ENCODE measurements around the gene CYP2D6. TPM values are rescaled to one million over a fixed set of nuclear protein-coding genes. Genes with fewer than 3 reads are reported as not detected.
"Not testable (repeated sequence)": the region's sequence is repeated elsewhere in the genome, so short reads cannot be mapped to it uniquely, and the experiment has no call there.

Gene CYP2D6
- total RNA-seq, 2 experiments from 2014 or later, result 7.4 to 7.5 TPM

DNA sequence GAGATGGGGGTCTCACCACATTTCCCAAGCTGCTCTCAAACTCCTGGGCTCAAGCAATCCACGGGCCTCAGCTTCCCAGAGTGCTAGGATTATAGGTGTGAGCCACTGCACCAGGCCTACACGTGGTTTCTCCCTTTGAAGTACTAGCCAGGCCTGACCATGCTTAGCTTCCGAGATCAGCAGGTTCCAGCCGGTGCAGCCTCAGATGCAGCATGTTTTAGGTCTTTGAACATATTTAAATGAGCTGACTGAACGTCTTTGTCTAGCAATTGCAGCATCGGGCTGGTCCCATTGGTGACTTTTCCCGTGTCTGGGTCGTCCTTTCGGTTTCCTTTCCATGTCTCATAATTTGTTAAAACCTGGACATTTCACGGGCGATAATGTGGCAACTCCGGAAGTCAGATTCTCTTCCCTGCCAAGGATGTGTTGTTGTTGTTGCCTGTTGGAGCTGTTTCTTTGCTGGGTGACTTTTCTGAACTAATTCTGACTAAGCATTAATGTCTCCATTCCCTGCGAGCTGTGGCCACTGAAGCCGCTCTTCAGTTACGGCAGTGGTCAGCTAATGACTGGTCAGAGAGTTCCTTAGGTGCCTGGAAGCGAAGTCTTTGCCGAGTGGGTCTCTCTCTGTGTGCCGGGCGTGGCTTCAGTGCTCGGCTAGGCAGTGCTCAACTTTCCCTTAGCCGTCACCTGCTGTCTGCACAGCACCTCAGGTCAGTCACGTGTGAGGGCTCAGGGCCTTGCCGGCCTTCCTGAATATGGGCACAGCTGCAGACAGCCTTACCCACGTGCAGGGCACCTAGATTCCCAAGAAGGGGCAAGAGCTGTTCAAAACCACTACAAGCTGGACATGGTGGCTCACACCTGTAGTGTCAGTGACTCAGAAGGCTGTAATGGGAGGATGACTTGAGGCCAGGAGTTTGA is 3.8 kb upstream of the CYP2D6 start:
- no peaks in the 10 kb centered on the region for H3K36me3 ChIP-seq (ENCODE audit: insufficient read depth, low read length)
- no peaks in the 10 kb centered on the region for H3K4me1 ChIP-seq (ENCODE audit: insufficient read depth, low read length)
- ATAC-seq (ENCODE audit: poor library complexity) (no peak), DNase-seq (no peak)
- intact Hi-C loops (cut with DNase I, micrococcal nuclease), result loop anchor here in 1 of 2 experiments (5.0 kb wide), 1 partner anchor 37 kb away; no protein-coding TSS in a partner anchor
- Mint-ChIP-seq H3K9me3 (no peaks in the 10 kb centered on the region), H3K27me3 (no peaks in the 10 kb centered on the region), H3K36me3 (ENCODE audit: low read depth) (peaks cover 6% of the 10 kb centered on the region), H3K4me1 (ENCODE audit: low read depth) (peaks cover 9% of the 10 kb centered on the region), H3K4me3 (no peak overlapping the region), H3K27ac (no peak overlapping the region)
- POLR2A ChIA-PET, result interaction anchor here (1.0 to 1.4 kb wide), 2 partner anchors 23 to 43 kb away, joined by 3 to 7 read pairs; partner anchors contain the start of gene NDUFA6
- no peaks in the 10 kb centered on the region for H3K27me3 ChIP-seq (ENCODE audit: control insufficient read depth in 1 of 2, insufficient read depth in 2 of 2, low read length in 2 of 2)
- no peak overlapping the region for H3K4me3 ChIP-seq (ENCODE audit: low read length)
- H3K27ac ChIP-seq (ENCODE audit: low read depth in 1 of 2, low read length in 2 of 2), result no peak overlapping the region
- CTCF ChIA-PET, result interaction anchor here (1.0 kb wide), 1 partner anchor 43 kb away, joined by 3 read pairs; no protein-coding TSS in a partner anchor
- H3K9me3 ChIP-seq (ENCODE audit: control insufficient read depth in 1 of 2, insufficient read depth in 1 of 2, low read length in 2 of 2), result peaks cover 0 to 2% of the 10 kb centered on the region in 2 experiments
- TF ChIP-seq, protein P1, sequence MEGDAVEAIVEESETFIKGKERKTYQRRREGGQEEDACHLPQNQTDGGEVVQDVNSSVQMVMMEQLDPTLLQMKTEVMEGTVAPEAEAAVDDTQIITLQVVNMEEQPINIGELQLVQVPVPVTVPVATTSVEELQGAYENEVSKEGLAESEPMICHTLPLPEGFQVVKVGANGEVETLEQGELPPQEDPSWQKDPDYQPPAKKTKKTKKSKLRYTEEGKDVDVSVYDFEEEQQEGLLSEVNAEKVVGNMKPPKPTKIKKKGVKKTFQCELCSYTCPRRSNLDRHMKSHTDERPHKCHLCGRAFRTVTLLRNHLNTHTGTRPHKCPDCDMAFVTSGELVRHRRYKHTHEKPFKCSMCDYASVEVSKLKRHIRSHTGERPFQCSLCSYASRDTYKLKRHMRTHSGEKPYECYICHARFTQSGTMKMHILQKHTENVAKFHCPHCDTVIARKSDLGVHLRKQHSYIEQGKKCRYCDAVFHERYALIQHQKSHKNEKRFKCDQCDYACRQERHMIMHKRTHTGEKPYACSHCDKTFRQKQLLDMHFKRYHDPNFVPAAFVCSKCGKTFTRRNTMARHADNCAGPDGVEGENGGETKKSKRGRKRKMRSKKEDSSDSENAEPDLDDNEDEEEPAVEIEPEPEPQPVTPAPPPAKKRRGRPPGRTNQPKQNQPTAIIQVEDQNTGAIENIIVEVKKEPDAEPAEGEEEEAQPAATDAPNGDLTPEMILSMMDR (IDR thresholded peaks at IDR 0.05), result no peak

DNA sequence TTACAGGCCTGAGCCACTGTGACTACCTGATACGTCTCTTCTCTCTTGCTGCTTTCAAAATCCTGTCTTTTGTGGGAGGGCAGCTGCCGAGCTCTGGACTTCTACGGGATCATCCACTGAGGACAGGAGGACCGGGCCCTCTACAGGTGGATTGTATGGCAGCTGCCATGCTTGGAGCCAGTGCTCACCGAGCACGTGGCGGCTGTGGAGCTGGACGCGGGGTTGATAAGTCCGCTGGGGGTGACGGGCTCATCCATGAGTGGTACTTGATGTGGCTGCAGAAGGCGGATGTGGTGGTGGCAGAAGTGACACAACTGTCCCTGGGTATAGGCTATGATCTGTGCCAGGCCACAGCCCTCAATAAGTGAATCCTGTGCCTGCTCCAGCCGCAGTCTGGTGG is 1.8 kb upstream of the CYP2D6 start:
- ChIA-PET POLR2A (interaction anchor here (1.3 kb wide), 2 partner anchors 11 to 42 kb away, joined by 4 read pairs; partner anchors contain the start of gene NDUFA6), CTCF (no interaction called here)
- no peak overlapping the region for H3K4me3 Mint-ChIP-seq
- intact Hi-C loops (cut with DNase I, micrococcal nuclease), result loop anchor here in 1 of 2 experiments (5.0 kb wide), 1 partner anchor 35 kb away; no protein-coding TSS in a partner anchor
- Histone ChIP-seq H3K27ac (ENCODE audit: low read depth in 1 of 2, low read length in 2 of 2) (no peak overlapping the region), H3K27me3 (ENCODE audit: control insufficient read depth in 1 of 2, insufficient read depth in 2 of 2, low read length in 2 of 2) (no peaks in the 10 kb centered on the region), H3K9me3 (ENCODE audit: control insufficient read depth in 1 of 2, insufficient read depth in 1 of 2, low read length in 2 of 2) (peaks cover 0 to 6% of the 10 kb centered on the region in 2 experiments), H3K4me1 (ENCODE audit: insufficient read depth, low read length) (no peaks in the 10 kb centered on the region), H3K36me3 (ENCODE audit: insufficient read depth, low read length) (no peaks in the 10 kb centered on the region), H3K4me3 (ENCODE audit: low read length) (no peak overlapping the region)
- DNase-seq, result no peak
- TF ChIP-seq, protein P1 (IDR thresholded peaks at IDR 0.05), result no peak
- no peak overlapping the region for H3K27ac Mint-ChIP-seq
- ATAC-seq (ENCODE audit: poor library complexity), result no peak
- no peaks in the 10 kb centered on the region for H3K36me3 Mint-ChIP-seq (ENCODE audit: low read depth)
- no peaks in the 10 kb centered on the region for H3K27me3 Mint-ChIP-seq
- H3K4me1 Mint-ChIP-seq (ENCODE audit: low read depth), result peaks cover 9% of the 10 kb centered on the region
- no peaks in the 10 kb centered on the region for H3K9me3 Mint-ChIP-seq

DNA sequence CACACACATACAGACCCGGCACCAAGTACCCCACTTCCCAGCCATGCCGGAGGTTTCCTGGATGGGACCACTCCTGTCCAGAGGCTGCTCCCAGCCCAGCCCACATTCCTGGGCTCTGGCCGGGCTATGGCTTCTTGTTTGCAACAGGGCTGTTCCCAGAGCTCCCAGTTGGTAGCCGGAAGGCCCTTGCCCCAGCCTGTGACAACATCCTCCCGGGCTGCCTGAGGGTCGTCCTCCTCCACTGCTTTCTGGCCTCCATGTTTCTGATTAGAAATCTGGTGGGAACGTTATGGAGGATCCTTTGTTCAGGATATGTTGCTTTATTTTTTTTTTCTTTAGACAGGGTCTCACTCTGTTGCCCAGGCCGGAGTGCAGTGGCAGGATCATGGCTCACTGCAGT is 952 bp upstream of the CYP2D6 start:
- Mint-ChIP-seq H3K4me1 (ENCODE audit: low read depth) (peaks cover 9% of the 10 kb centered on the region), H3K27me3 (no peaks in the 10 kb centered on the region), H3K9me3 (no peaks in the 10 kb centered on the region), H3K36me3 (ENCODE audit: low read depth) (no peaks in the 10 kb centered on the region), H3K4me3 (no peak overlapping the region), H3K27ac (no peak overlapping the region)
- POLR2A ChIA-PET, result no interaction called here
- no peaks in the 10 kb centered on the region for H3K27me3 ChIP-seq (ENCODE audit: control insufficient read depth in 1 of 2, insufficient read depth in 2 of 2, low read length in 2 of 2)
- no peak overlapping the region for H3K27ac ChIP-seq (ENCODE audit: low read depth in 1 of 2, low read length in 2 of 2)
- no peaks in the 10 kb centered on the region for H3K36me3 ChIP-seq (ENCODE audit: insufficient read depth, low read length)
- H3K4me3 ChIP-seq (ENCODE audit: low read length), result no peak overlapping the region
- no peak for DNase-seq
- CTCF ChIA-PET, result no interaction called here
- H3K9me3 ChIP-seq (ENCODE audit: control insufficient read depth in 1 of 2, insufficient read depth in 1 of 2, low read length in 2 of 2), result peaks cover 0 to 6% of the 10 kb centered on the region in 2 experiments
- TF ChIP-seq, protein P1 (IDR thresholded peaks at IDR 0.05), result no peak
- no peak for ATAC-seq (ENCODE audit: poor library complexity)
- no peaks in the 10 kb centered on the region for H3K4me1 ChIP-seq (ENCODE audit: insufficient read depth, low read length)
- intact Hi-C loops (cut with DNase I, micrococcal nuclease), result loop anchor here in 1 of 2 experiments (5.0 kb wide), 1 partner anchor 34 kb away; no protein-coding TSS in a partner anchor

DNA sequence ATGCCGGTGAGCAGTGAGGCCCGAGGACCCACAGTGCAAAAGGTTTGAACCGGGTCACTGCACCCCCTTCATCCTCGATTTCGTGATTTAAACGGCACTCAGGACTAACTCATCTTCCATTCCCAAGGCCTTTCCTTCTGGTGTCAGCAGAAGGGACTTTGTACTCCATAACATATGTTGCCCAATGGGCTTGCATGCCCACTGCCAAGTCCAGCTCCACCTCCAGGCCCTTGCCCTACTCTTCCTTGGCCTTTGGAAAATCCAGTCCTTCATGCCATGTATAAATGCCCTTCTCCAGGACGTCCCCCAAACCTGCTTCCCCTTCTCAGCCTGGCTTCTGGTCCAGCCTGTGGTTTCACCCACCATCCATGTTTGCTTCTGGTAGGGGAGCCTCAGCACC is 428 bp downstream of the CYP2D6 start:
- ATAC-seq (ENCODE audit: poor library complexity); H3K27ac Mint-ChIP-seq; H3K4me3 ChIP-seq (ENCODE audit: low read length); H3K4me1 Mint-ChIP-seq (ENCODE audit: low read depth); H3K27me3 Mint-ChIP-seq; DNase-seq; POLR2A ChIA-PET; H3K27ac ChIP-seq (ENCODE audit: low read depth in 1 of 2, low read length in 2 of 2); H3K4me1 ChIP-seq (ENCODE audit: insufficient read depth, low read length); CTCF ChIA-PET; H3K36me3 Mint-ChIP-seq (ENCODE audit: low read depth); H3K27me3 ChIP-seq (ENCODE audit: control insufficient read depth in 1 of 2, insufficient read depth in 2 of 2, low read length in 2 of 2); H3K9me3 Mint-ChIP-seq; H3K36me3 ChIP-seq (ENCODE audit: insufficient read depth, low read length); H3K4me3 Mint-ChIP-seq; H3K9me3 ChIP-seq (ENCODE audit: control insufficient read depth in 1 of 2, insufficient read depth in 1 of 2, low read length in 2 of 2): not testable (repeated sequence)
- intact Hi-C loops (cut with DNase I, micrococcal nuclease), result loop anchor here in 1 of 2 experiments (5.0 kb wide), 1 partner anchor 33 kb away; no protein-coding TSS in a partner anchor

Data from CD4-positive, alpha-beta T cell (primary cell).